IMR-90 (cell line): Measurements from ENCODE around the gene BRD4. TPM values are rescaled to one million over a fixed set of nuclear protein-coding genes. Genes with fewer than 3 reads are reported as not detected.

Experiments used
- ATAC-seq: fragments of 200-7000 bp; cut with Tn5 transposase; 2 replicates; pipeline ENCODE4 v1.9.1; 2020; ENCODE audit warnings: low read depth, mild to moderate bottlenecking, moderate library complexity
- BruUV-seq: library from RNA; stranded (reverse); fragments of 400-500 nt; replicated peaks from 2 replicates; lab custom pipeline; 2021; lab: Mats Ljungman, UMichigan
- CTCF ChIA-PET: fragments of 300-600 bp; formaldehyde crosslinking; extraction: SDS; loops from one replicate; lab custom pipeline; 2021; ENCODE audit warnings: antibody characterized with exemption; lab: Yijun Ruan, JAX
- POLR2A ChIA-PET: fragments of 300-600 bp; sonication (Branson Sonifier 250); formaldehyde crosslinking; loops from one replicate; lab custom pipeline; 2022; ENCODE audit warnings: antibody characterized with exemption; ENCODE audit not compliant: unreplicated experiment; lab: Charles Lee
- DNase-seq: peaks from one replicate; pipeline ENCODE4 v3.0.0; 2013
- H2AFZ ChIP-seq: replicated peaks from 2 replicates; pipeline ENCODE3; 2013; ENCODE audit warnings: low read length, mild to moderate bottlenecking; ENCODE audit not compliant: poor library complexity
- H2AK5ac ChIP-seq: 2 replicates; pipeline ENCODE4 v1.6.1; 2013; ENCODE audit warnings: low read depth, low read length, inconsistent platforms
- H2AK9ac ChIP-seq: replicated peaks from 2 replicates; pipeline ENCODE3; 2013; ENCODE audit warnings: mild to moderate bottlenecking, low read depth, low read length, moderate library complexity; ENCODE audit not compliant: poor library complexity
- H2BK120ac ChIP-seq: 2 replicates; pipeline ENCODE4 v1.6.1; 2013; ENCODE audit warnings: low read depth, low read length, inconsistent platforms
- H2BK15ac ChIP-seq: 3 replicates; pipeline ENCODE4 v1.6.1; 2013; ENCODE audit warnings: low read depth, low read length, inconsistent platforms
- H2BK20ac ChIP-seq: 2 replicates; pipeline ENCODE4 v1.6.1; 2013; ENCODE audit warnings: low read depth, mild to moderate bottlenecking, inconsistent platforms, low read length, moderate library complexity
- H2BK5ac ChIP-seq: 2 replicates; pipeline ENCODE4 v1.6.1; 2013; ENCODE audit warnings: mild to moderate bottlenecking, low read depth, low read length, inconsistent platforms; ENCODE audit not compliant: poor library complexity, severe bottlenecking
- H3K14ac ChIP-seq: replicated peaks from 2 replicates; pipeline ENCODE4 v1.6.1; 2013; ENCODE audit warnings: low read depth, low read length, inconsistent platforms
- H3K18ac ChIP-seq: 2 replicates; pipeline ENCODE4 v1.6.1; 2013; ENCODE audit warnings: low read depth, low read length, control low read depth
- H3K23ac ChIP-seq: 2 replicates; pipeline ENCODE4 v1.6.1; 2013; ENCODE audit warnings: low read depth, low read length, inconsistent platforms
- H3K27ac ChIP-seq: 2 replicates; pipeline ENCODE4 v1.5.1; 2013; ENCODE audit warnings: mild to moderate bottlenecking, control low read depth, low read length; ENCODE audit not compliant: insufficient read depth
- H3K27me3 ChIP-seq: 2 replicates; pipeline ENCODE4 v1.6.1; 2013; ENCODE audit warnings: low read length; ENCODE audit not compliant: control insufficient read depth, insufficient read depth
- H3K36me3 ChIP-seq: 2 replicates; pipeline ENCODE4 v1.6.1; 2013; ENCODE audit warnings: low read length, mixed read lengths; ENCODE audit not compliant: control insufficient read depth, insufficient read depth
- H3K4ac ChIP-seq: 2 replicates; pipeline ENCODE4 v1.6.1; 2013; ENCODE audit warnings: low read depth, low read length, inconsistent platforms
- H3K4me1 ChIP-seq: 2 replicates; pipeline ENCODE4 v1.6.1; 2013; ENCODE audit warnings: low read length, mixed read lengths; ENCODE audit not compliant: control insufficient read depth, insufficient read depth
- H3K4me2 ChIP-seq: 2 replicates; pipeline ENCODE4 v1.6.1; 2013; ENCODE audit warnings: low read depth, mild to moderate bottlenecking, control low read depth, low read length, moderate library complexity
- H3K4me3 ChIP-seq: 2 replicates; pipeline ENCODE4 v1.5.1; 2013; ENCODE audit warnings: low read depth, mild to moderate bottlenecking, control low read depth, low read length, moderate library complexity; ENCODE audit not compliant: insufficient read depth
- H3K56ac ChIP-seq: 2 replicates; pipeline ENCODE4 v1.6.1; 2013; ENCODE audit warnings: low read length, inconsistent platforms; ENCODE audit not compliant: insufficient read depth; ENCODE audit errors: extremely low read depth
- H3K79me1 ChIP-seq, 2 experiments: 2 replicates each; pipeline ENCODE4 v1.6.1; 2013; ENCODE audit warnings: low read length in 2 of 2, inconsistent platforms in 1 of 2, low read depth in 1 of 2
- H3K9ac ChIP-seq: 2 replicates; pipeline ENCODE4 v1.6.1; 2013; ENCODE audit warnings: low read depth, low read length, control low read depth
- H3K9me1 ChIP-seq: 2 replicates; pipeline ENCODE4 v1.6.1; 2013; ENCODE audit warnings: low read length, inconsistent platforms; ENCODE audit not compliant: insufficient read depth
- H3K9me3 ChIP-seq: 2 replicates; pipeline ENCODE4 v1.6.1; 2013; ENCODE audit warnings: low read length; ENCODE audit not compliant: control insufficient read depth, insufficient read depth
- H4K20me1 ChIP-seq: 2 replicates; pipeline ENCODE4 v1.6.1; 2013; ENCODE audit warnings: low read length, inconsistent platforms; ENCODE audit not compliant: insufficient read depth
- H4K5ac ChIP-seq: 2 replicates; pipeline ENCODE4 v1.6.1; 2013; ENCODE audit warnings: mild to moderate bottlenecking, low read depth, low read length, control low read depth
- H4K8ac ChIP-seq, 2 experiments: 2 replicates each; pipeline ENCODE4 v1.6.1; 2013; ENCODE audit warnings: low read depth in 2 of 2, low read length in 2 of 2, control low read depth in 1 of 2, inconsistent platforms in 1 of 2
- H4K91ac ChIP-seq: 2 replicates; pipeline ENCODE4 v1.6.1; 2013; ENCODE audit warnings: low read depth, low read length, inconsistent platforms; ENCODE audit not compliant: insufficient read depth
- MAFK ChIP-seq: IDR thresholded peaks from 2 replicates; pipeline ENCODE4 v1.6.1; 2012; ENCODE audit warnings: low read depth, low read length, improper control_type of control experiment
- RAD21 ChIP-seq: IDR thresholded peaks from 2 replicates; pipeline ENCODE4 v1.6.1; 2012; ENCODE audit warnings: low read length, improper control_type of control experiment
- RCOR1 ChIP-seq: IDR thresholded peaks from 2 replicates; pipeline ENCODE4 v1.6.1; 2012; ENCODE audit warnings: mild to moderate bottlenecking, low read length, improper control_type of control experiment; ENCODE audit not compliant: insufficient replicate concordance
- RFX5 ChIP-seq: IDR thresholded peaks from 2 replicates; pipeline ENCODE4 v1.8.0; 2012; ENCODE audit warnings: low read depth, mild to moderate bottlenecking, low read length, moderate library complexity
- SMC3 ChIP-seq: fragments of 150-350 bp; IDR thresholded peaks from 2 replicates; pipeline ENCODE4 v1.6.1; 2016; ENCODE audit warnings: low read depth, mild to moderate bottlenecking, antibody characterized with exemption, low read length, moderate library complexity
- USF2 ChIP-seq: fragments of 150-350 bp; IDR thresholded peaks from 2 replicates; pipeline ENCODE4 v1.6.1; 2017; ENCODE audit warnings: mild to moderate bottlenecking, antibody characterized with exemption, low read length, low read depth
- WGBS, 2 experiments: methylation state at CpG; one replicate each; pipeline versions ENCODE4 v1.1.5 to v1.1.7; 2013; ENCODE audit warnings: missing lambda C conversion rate in 2 of 2; ENCODE audit not compliant: insufficient read length in 1 of 2; ENCODE audit errors: extremely low coverage in 2 of 2; 5-methylcytosine and 5-hydroxymethylcytosine counted together
- dilution Hi-C: fragments of 300-500 bp; cut with HindIII; formaldehyde crosslinking; loops from one replicate; pipeline ENCODE4 v1.14.3; 2018; ENCODE audit warnings: low sequenced_read_pairs; ENCODE audit not compliant: unreplicated experiment
- in situ Hi-C: fragments of 300-500 bp; cut with MboI; formaldehyde crosslinking; loops from 3 replicates; pipeline ENCODE4 v1.14.3; 2019; ENCODE audit warnings: low sequenced_read_pairs, inconsistent platforms, mixed read lengths
- intact Hi-C: fragments of 100-400 bp; cut with micrococcal nuclease; formaldehyde crosslinking; loops from 2 replicates; pipeline ENCODE4 v1.10.0; 2022
- polyA plus RNA-seq, 3 experiments: library from polyadenylated mRNA; depleted of rRNA; stranded (reverse); fragments of >200 nt; gene quantifications; 2 replicates each; pipeline ENCODE4 v1.2.3, GENCODE V29; 2012; ENCODE audit warnings: low replicate concordance in 1 of 3
- total RNA-seq: library from RNA; depleted of rRNA; stranded (reverse); fragments of >200 nt; gene quantifications from 2 replicates; pipeline ENCODE4 v1.2.3, GENCODE V29; 2012

Gene BRD4
- total and polyA plus RNA-seq, 2 of the 4 experiments (the other 2 are of a cell fraction), result 7.0 to 21.1 TPM

DNA sequence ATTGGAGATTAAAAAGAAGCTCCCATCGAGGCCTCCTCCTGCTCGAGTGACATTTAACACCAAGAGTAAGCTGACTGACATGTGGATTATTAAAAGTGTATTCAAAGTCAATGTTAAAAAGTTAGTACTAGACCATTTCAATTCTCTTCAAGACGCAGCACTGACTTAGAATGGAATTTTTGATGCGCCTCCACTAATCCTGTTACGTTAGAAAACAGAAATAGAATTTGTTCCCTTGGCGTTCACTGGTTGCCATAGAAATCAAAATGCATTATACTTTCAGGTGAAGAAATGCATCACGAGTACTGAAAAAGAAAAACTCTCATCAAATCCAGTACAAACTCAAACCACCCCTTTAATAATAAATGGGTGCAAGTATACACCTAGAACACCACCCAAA is 42.2 kb downstream of the BRD4 start:
- Histone ChIP-seq H2AK9ac (no peak overlapping the region), H3K36me3 (no peaks in the 10 kb centered on the region), H3K23ac (no peak overlapping the region), H3K9me3 (no peaks in the 10 kb centered on the region), H2BK5ac (no peak overlapping the region), H3K4me3 (no peak overlapping the region), H3K56ac (no peak overlapping the region), H3K27ac (no peak overlapping the region), H3K4me1 (peaks cover 42% of the 10 kb centered on the region), H3K14ac (no peak overlapping the region), H4K5ac (no peak overlapping the region), H3K4me2 (no peak overlapping the region), H3K4ac (no peak overlapping the region), H3K9me1 (peaks cover 57% of the 10 kb centered on the region), H3K27me3 (no peaks in the 10 kb centered on the region), H3K79me1 (peaks cover 0 to 89% of the 10 kb centered on the region in 2 experiments; a peak in 3 of 4 replicates), H4K8ac (no peak overlapping the region), H2BK20ac (no peak overlapping the region), H2AK5ac (no peak overlapping the region), H2AFZ (no peak overlapping the region), H3K9ac (no peak overlapping the region), H3K18ac (no peak overlapping the region), H2BK120ac (no peak overlapping the region), H4K20me1 (peaks cover 99% of the 10 kb centered on the region), H2BK15ac (no peak overlapping the region), H4K91ac (no peak overlapping the region)
- DNase-seq, result no peak
- POLR2A ChIA-PET, result no interaction called here
- BruUV-seq, result no TSS peak
- CTCF ChIA-PET, result no interaction called here
- no peak for ATAC-seq
- no peak for TF ChIP-seq RCOR1
- TF ChIP-seq SMC3, result no peak
- no peak for TF ChIP-seq RAD21
- TF ChIP-seq USF2, result no peak
- no peak for TF ChIP-seq RFX5
- no peak for TF ChIP-seq MAFK
- dilution Hi-C loops (no loop called here), intact Hi-C loops (loop anchor here (5.0 kb wide), 1 partner anchor 37 kb away; no protein-coding TSS in a partner anchor), in situ Hi-C loops (no loop called here)
- 93% methylated on average over 3 of the region's 7 CpGs; no CpG with 5 or more reads in 1 of the 2 experiments for WGBS, 2 experiments
